Erythroblast (primary cell): ENCODE measurements around the gene LZTS2.

Source experiments
- GATA1 ChIP-seq: IDR thresholded peaks from 2 replicates; pipeline ENCODE4 v1.6.1; 2011; ENCODE audit warnings: low read depth, mild to moderate bottlenecking, control low read depth, low read length, moderate library complexity
- POLR2A ChIP-seq: IDR thresholded peaks from 2 replicates; pipeline ENCODE4 v1.6.1; 2011; ENCODE audit warnings: mild to moderate bottlenecking, low read length

DNA sequence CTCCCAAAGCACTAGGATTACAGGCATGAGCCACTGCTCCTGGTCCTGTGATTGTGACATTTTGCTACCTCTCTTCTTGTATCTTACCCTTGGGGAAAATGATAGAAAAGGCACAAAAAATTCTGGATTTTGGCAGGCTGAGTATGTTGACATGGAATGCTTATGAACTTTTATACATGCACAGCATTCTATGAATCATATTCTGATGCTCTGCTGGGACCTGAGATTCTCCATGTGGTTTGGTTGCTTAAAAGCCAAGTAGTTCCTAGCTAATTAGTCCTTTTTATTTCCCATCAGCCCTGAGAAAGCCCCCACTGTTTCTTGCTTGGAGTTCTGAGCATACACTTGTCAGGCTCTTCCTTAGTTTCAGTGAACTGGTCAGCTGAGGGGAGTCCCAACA lies 53.9 kb downstream of the LZTS2 start:
- TF ChIP-seq POLR2A (no peak), GATA1 (no peak)
